Measurements from ENCODE around the gene STK10. TPM values are rescaled to one million over a fixed set of nuclear protein-coding genes. Genes with fewer than 3 reads are reported as not detected.

Gene STK10
- total and polyA plus RNA-seq, 12 donors, result 5.5 to 39.1 (median 19.0) TPM

- TF ChIP-seq POLR2A (IDR thresholded peaks at IDR 0.05) (no peak), CTCF (IDR thresholded peaks at IDR 0.05) (no peak)
- no peak overlapping the region for H3K4me3 ChIP-seq
- intact Hi-C loops (cut with DNase I), result no loop called here
- no peak overlapping the region for H3K27ac ChIP-seq
- H3K36me3 ChIP-seq (replicated peaks in 1 of 2), result no peaks in the 10 kb centered on the region
- peaks cover 7 to 10% of the 10 kb centered on the region in 2 donors for H3K4me1 ChIP-seq (replicated peaks in 1 of 2)
- no peak for DNase-seq
- WGBS, 4 donors, result 80 to 97% (median 86%) methylated on average over 2 to 5 of the region's 5 CpGs
- H3K9me3 ChIP-seq (replicated peaks in 1 of 3), result no peaks in the 10 kb centered on the region
- H3K27me3 ChIP-seq, result no peaks in the 10 kb centered on the region
Measured at GRCh38 chr5:172142709-172143215, 45.3 kb downstream of the STK10 start.

- intact Hi-C loops (cut with DNase I), result no loop called here
- Histone ChIP-seq H3K27ac (no peak overlapping the region), H3K27me3 (no peaks in the 10 kb centered on the region), H3K4me3 (no peak overlapping the region), H3K9me3 (replicated peaks in 1 of 3) (no peaks in the 10 kb centered on the region), H3K36me3 (replicated peaks in 1 of 2) (no peaks in the 10 kb centered on the region), H3K4me1 (replicated peaks in 1 of 2) (peaks cover 7 to 10% of the 10 kb centered on the region in 2 donors)
- 84 to 95% (median 91%) methylated on average over 5 of the region's 5 CpGs for WGBS, 4 donors
- TF ChIP-seq CTCF (IDR thresholded peaks at IDR 0.05) (no peak), POLR2A (IDR thresholded peaks at IDR 0.05) (no peak)
- no peak for DNase-seq
Measured at GRCh38 chr5:172141949-172142319, 46.1 kb downstream of the STK10 start.

- no peaks in the 10 kb centered on the region for H3K9me3 ChIP-seq (replicated peaks in 1 of 3)
- peaks cover 7 to 10% of the 10 kb centered on the region in 2 donors for H3K4me1 ChIP-seq (replicated peaks in 1 of 2)
- WGBS, 4 donors, result 88 to 91% (median 91%) methylated on average over 6 of the region's 6 CpGs
- H3K27ac ChIP-seq, result no peak overlapping the region
- TF ChIP-seq CTCF (IDR thresholded peaks at IDR 0.05) (no peak), POLR2A (IDR thresholded peaks at IDR 0.05) (no peak)
- H3K4me3 ChIP-seq, result no peak overlapping the region
- H3K36me3 ChIP-seq (replicated peaks in 1 of 2), result no peaks in the 10 kb centered on the region
- intact Hi-C loops (cut with DNase I), result no loop called here
- no peaks in the 10 kb centered on the region for H3K27me3 ChIP-seq
- DNase-seq, result no peak
Measured at GRCh38 chr5:172140866-172141265, 47.2 kb downstream of the STK10 start.

GRCh38 chr5:172140120-172140519, 47.9 kb downstream of the STK10 start:
- H3K9me3 ChIP-seq (replicated peaks in 1 of 3), result no peaks in the 10 kb centered on the region
- H3K36me3 ChIP-seq (replicated peaks in 1 of 2), result no peaks in the 10 kb centered on the region
- H3K27ac ChIP-seq, result no peak overlapping the region
- H3K4me1 ChIP-seq (replicated peaks in 1 of 2), result peaks cover 7 to 10% of the 10 kb centered on the region in 2 donors
- no peak for DNase-seq
- TF ChIP-seq POLR2A (IDR thresholded peaks at IDR 0.05), result no peak
- no peak for TF ChIP-seq CTCF (IDR thresholded peaks at IDR 0.05)
- no peak overlapping the region for H3K4me3 ChIP-seq
- 87 to 90% (median 88%) methylated on average over 9 of the region's 9 CpGs for WGBS, 4 donors
- intact Hi-C loops (cut with DNase I), result no loop called here
- no peaks in the 10 kb centered on the region for H3K27me3 ChIP-seq
